ENCODE measurements around the gene RHOC.

- TF ChIP-seq EZH2 (IDR thresholded peaks at IDR 0.05; ENCODE audit: borderline replicate concordance, low read length) (no peak), CTCF (IDR thresholded peaks at IDR 0.05; ENCODE audit: low read length) (peak; percentile 48; the same call in 1 of the 2 replicates)
Observed at GRCh38 chr1:112673592-112674439, 33.1 kb downstream of the RHOC start.
